Measurements from ENCODE around the gene UBA7. TPM values are rescaled to one million over a fixed set of nuclear protein-coding genes. Genes with fewer than 3 reads are reported as not detected.

UBA7 gene
- total RNA-seq, 1 experiment from 2014 or later: 2.2 TPM

Small RNAs within 50 kb of the gene (small RNA-seq; reads per million reads assigned to genes)
- 0 to 0.04 reads per million in 2 experiments for gene COX6CP14
- gene RN7SL217P: 0 reads per million in 2 experiments

Other genes starting within 250 kb of the UBA7 start
- gene APEH, start 139.6 kb downstream of the UBA7 start, total RNA-seq (2014; rRNA removed; shearing (Covaris generic)): 72.8 and 89.8 TPM in 2 replicates
- 3.2 and 4.0 TPM in 2 replicates for gene MST1, start 124.5 kb downstream of the UBA7 start, total RNA-seq (2014; rRNA removed; shearing (Covaris generic))
- 18.2 and 18.6 TPM in 2 replicates for gene RNF123, start 124.4 kb downstream of the UBA7 start, total RNA-seq (2014; rRNA removed; shearing (Covaris generic))
- not detected in 2 replicates for gene AMIGO3, start 94.3 kb downstream of the UBA7 start, total RNA-seq (2014; rRNA removed; shearing (Covaris generic))
- 7.8 and 8.7 TPM in 2 replicates for gene GMPPB, start 90.0 kb downstream of the UBA7 start, total RNA-seq (2014; rRNA removed; shearing (Covaris generic))
- gene IP6K1, start 27.4 kb downstream of the UBA7 start, total RNA-seq (2014; rRNA removed; shearing (Covaris generic)): 13.3 and 13.4 TPM in 2 replicates
- gene CDHR4, start 14.1 kb downstream of the UBA7 start, total RNA-seq (2014; rRNA removed; shearing (Covaris generic)): not detected in 2 replicates
- gene INKA1, start 10.7 kb downstream of the UBA7 start, total RNA-seq (2014; rRNA removed; shearing (Covaris generic)): 0.10 and 0.26 TPM in 2 replicates
- 5.3 and 5.7 TPM in 2 replicates for gene TRAIP, start 42.6 kb upstream of the UBA7 start, total RNA-seq (2014; rRNA removed; shearing (Covaris generic))
- 0.26 TPM in 1 of 2 replicates, not detected in the other for gene CAMKV, start 56.0 kb upstream of the UBA7 start, total RNA-seq (2014; rRNA removed; shearing (Covaris generic))
- gene MST1R, start 89.9 kb upstream of the UBA7 start, total RNA-seq (2014; rRNA removed; shearing (Covaris generic)): 0.69 and 0.82 TPM in 2 replicates
- gene MON1A, start 115.9 kb upstream of the UBA7 start, total RNA-seq (2014; rRNA removed; shearing (Covaris generic)): 8.9 and 10.8 TPM in 2 replicates
- gene RBM6, start 126.2 kb upstream of the UBA7 start, total RNA-seq (2014; rRNA removed; shearing (Covaris generic)): 24.6 and 33.8 TPM in 2 replicates